ENCODE results near the gene PRR19.

Gene PRR19

DNA sequence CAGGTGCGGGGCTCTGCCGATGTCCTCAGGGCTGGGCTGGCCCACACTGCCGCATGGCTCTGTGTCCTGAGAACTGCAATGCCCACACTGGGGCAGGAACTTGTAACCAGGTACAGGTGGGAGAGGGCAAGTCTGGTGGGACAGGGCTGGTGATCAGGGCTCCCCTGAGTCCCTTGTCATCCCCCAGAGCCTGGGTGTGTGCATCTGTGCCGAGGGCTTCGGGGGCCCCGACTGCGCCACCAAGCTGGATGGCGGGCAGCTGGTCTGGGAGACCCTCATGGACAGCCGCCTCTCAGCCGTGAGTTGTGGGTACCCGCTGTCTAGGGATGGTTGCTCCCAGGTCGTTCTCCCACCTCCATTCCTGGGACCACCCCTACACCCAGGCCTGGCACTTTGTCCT, 54.0 kb downstream of the PRR19 start:
- Histone ChIP-seq H3K27ac (ENCODE audit: low read length) (no peak overlapping the region), H3K9me3 (ENCODE audit: control insufficient read depth in 2 of 2, low read length in 2 of 2) (no peaks in the 10 kb centered on the region), H3K9ac (ENCODE audit: low read length in 2 of 2) (no peak overlapping the region), H3K4me1 (ENCODE audit: control insufficient read depth, insufficient read depth, low read length) (no peaks in the 10 kb centered on the region), H3K27me3 (ENCODE audit: control insufficient read depth in 1 of 2, insufficient read depth in 2 of 2, low read length in 2 of 2) (no peaks in the 10 kb centered on the region), H3K36me3 (ENCODE audit: control insufficient read depth in 2 of 2, insufficient read depth in 2 of 2, low read length in 2 of 2) (peaks cover 15 to 24% of the 10 kb centered on the region in 2 donors), H3K4me3 (ENCODE audit: low read length in 2 of 2) (no peak overlapping the region)

DNA sequence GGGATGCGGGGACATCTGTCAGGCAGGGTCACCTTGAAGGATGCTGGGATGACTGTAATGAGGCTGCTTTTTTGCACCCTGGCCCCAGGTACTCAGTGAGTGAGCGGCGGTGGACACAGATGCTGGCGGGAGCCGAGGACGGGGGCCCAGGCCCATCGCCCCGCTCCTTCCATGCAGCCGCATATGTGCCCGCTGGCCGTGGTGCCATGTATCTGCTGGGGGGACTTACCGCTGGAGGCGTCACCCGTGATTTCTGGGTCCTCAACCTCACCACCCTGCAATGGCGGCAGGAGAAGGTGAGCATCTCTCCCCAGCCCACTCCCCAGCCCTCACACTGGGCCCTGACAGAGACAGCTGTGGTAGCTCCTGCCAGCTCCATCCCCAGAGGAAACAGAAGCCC, 54.8 kb downstream of the PRR19 start:
- Histone ChIP-seq H3K27me3 (ENCODE audit: control insufficient read depth in 1 of 2, insufficient read depth in 2 of 2, low read length in 2 of 2) (no peaks in the 10 kb centered on the region), H3K9me3 (ENCODE audit: control insufficient read depth in 2 of 2, low read length in 2 of 2) (no peaks in the 10 kb centered on the region), H3K9ac (ENCODE audit: low read length in 2 of 2) (no peak overlapping the region), H3K36me3 (ENCODE audit: control insufficient read depth in 2 of 2, insufficient read depth in 2 of 2, low read length in 2 of 2) (peaks cover 15 to 21% of the 10 kb centered on the region in 2 donors), H3K4me3 (ENCODE audit: low read length in 2 of 2) (no peak overlapping the region), H3K4me1 (ENCODE audit: control insufficient read depth, insufficient read depth, low read length) (no peaks in the 10 kb centered on the region), H3K27ac (ENCODE audit: low read length) (no peak overlapping the region)

DNA sequence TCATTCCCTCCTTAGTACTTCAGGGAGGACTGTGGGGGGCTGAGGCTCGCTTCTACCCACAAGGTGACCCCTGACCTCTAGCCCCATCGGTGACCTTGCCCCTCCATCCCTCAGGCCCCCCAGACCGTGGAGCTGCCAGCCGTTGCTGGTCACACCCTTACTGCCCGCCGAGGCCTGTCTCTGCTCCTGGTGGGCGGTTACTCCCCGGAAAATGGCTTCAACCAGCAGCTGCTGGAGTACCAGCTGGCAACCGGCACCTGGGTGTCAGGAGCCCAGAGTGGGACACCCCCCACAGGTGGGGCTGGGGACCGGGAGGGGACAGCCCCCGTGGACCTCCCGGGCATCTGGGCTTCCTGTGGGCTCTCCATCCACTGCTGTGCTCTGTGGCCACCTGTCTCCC, 55.4 kb downstream of the PRR19 start:
- no peak overlapping the region for H3K9ac ChIP-seq (ENCODE audit: low read length in 2 of 2)
- H3K4me1 ChIP-seq (ENCODE audit: control insufficient read depth, insufficient read depth, low read length), result no peaks in the 10 kb centered on the region
- H3K4me3 ChIP-seq (ENCODE audit: low read length in 2 of 2), result no peak overlapping the region
- peaks cover 15 to 20% of the 10 kb centered on the region in 2 donors for H3K36me3 ChIP-seq (ENCODE audit: control insufficient read depth in 2 of 2, insufficient read depth in 2 of 2, low read length in 2 of 2)
- H3K9me3 ChIP-seq (ENCODE audit: control insufficient read depth in 2 of 2, low read length in 2 of 2), result no peaks in the 10 kb centered on the region
- no peak overlapping the region for H3K27ac ChIP-seq (ENCODE audit: low read length)
- H3K27me3 ChIP-seq (ENCODE audit: control insufficient read depth in 1 of 2, insufficient read depth in 2 of 2, low read length in 2 of 2), result no peaks in the 10 kb centered on the region

Measured in stomach smooth muscle (tissue), 2 donors.